Stimulated activated CD4-positive, alpha-beta T cell treated with anti-CD3 and anti-CD28 coated beads, Interleukin-2, amount 100 ng/mL, for 4 hours (primary cell): ENCODE data around the gene COL23A1.

Experiments used
- DNase-seq: peaks from one replicate; pipeline ENCODE4 v3.0.0-alpha.2; 2020; ENCODE audit warnings: low read depth

Gene COL23A1

GRCh38 chr5:178283520-178283919 is 306.7 kb downstream of the COL23A1 start:
- DNase-seq = no peak

DNA sequence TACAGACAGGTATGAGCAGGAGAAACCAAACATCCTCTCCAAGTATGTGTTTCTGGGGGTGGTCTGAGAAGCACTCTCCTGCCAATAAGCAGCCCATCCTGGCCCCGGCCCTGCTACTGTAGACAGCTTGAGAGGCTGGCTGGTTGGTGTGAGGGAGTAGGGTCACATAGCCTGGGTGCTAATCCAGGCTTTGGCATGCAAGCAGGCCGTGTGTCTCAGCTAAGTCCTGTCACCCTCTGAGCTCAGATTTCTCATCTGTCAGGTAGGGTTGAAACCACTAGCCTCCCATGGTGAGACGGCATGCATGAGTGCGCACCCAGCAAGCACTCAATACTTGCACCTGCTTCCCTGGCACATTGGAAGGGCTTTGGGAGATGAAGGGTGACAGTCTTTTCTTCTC is 307.8 kb downstream of the COL23A1 start:
- no peak for DNase-seq

GRCh38 chr5:178281331-178281730 is 308.9 kb downstream of the COL23A1 start:
- DNase-seq = no peak

DNA sequence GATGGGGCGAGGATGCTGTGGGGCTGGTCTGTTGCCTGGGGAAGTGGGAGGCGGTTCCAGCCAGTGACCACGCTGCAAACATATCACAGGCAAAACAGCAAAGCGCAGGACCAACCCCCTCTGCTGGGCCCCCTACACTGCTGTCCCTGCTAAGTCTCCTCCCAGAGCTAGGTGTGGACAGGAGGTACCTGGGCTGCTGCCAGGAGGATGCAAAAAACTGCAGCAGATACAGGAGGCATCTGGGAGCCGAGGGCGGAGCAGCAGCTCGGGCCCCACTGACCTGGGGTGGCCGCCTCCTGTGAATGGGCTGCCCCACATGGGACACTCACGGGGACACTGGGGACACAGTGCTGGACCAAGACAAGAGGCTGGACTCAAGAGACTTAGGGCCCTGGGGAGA is 309.6 kb downstream of the COL23A1 start:
- DNase-seq = no peak

- DNase-seq = peak; percentile 32
These were observed 310.3 kb downstream of the COL23A1 start for GRCh38 chr5:178279723-178280438.

DNA sequence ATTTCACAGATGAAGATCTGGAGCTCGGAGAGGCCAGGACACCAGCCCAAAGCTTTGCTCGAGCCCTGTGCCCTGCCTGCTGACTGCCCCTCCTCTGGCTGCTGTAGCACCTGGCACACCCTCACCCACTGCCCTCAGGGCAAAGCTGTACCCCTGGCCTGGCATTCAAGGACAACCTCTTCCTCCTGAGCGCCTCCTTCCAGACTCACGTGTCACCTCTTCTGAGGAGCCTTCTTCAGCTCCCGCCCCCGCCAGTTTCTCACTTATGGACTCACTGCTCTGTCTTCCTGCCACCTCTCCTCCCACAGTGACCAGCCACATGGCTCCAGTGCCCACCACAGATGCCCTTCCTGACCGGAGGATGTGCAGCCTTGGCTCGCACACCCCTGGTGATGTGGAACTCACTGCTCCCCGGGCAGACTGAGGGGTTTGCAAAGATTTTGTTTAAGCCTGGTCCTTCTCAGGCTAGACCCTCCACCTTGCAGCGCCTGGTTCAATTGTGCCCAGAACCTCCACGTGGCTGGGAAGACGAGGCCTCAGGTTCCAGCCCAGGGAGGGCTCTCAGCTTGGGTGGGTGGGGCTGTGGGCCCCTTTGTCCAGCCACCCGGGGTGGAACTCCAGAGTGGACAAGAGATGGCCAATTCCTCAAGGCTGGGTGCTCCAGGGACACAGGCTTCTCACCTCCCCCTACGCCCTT is 311.0 kb downstream of the COL23A1 start:
- no peak for DNase-seq

DNA sequence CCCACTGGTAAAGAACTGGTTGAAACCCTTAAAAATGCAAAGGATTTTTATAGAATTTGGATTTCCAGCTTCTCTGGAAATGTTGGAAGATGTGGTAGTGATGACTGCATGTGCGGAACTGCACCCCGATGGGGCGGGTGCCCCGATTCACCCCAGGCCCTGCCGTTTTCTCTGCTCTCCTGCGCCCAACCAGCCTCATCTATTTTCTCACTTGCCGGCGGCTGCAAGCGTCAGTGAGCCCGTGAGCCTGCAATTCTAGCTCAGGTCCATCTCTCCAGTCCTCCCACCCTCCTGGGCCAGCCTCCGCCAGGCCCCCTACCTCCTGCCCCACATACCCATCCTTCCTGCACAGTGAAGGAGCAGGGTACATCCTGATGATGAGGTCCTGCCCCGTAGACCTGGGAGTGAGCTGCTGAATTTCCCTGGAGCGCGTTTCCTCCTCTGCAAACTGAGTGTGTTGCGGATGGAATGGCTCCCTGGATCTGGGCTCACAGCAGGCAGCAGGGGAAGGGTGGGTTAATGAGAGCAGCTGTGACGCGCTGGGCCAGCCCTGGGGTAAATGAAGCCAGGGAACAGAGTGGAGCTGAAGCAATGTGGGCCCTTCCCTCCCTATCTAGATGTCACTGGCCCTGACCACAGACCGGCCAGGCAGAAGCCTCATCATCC is 311.7 kb downstream of the COL23A1 start:
- no peak for DNase-seq

GRCh38 chr5:178277866-178278265 is 312.3 kb downstream of the COL23A1 start:
- DNase-seq = no peak

- no peak for DNase-seq
These were observed 312.8 kb downstream of the COL23A1 start for GRCh38 chr5:178277346-178277745.

- no peak for DNase-seq
These were observed 315.2 kb downstream of the COL23A1 start for GRCh38 chr5:178274781-178275537.

DNA sequence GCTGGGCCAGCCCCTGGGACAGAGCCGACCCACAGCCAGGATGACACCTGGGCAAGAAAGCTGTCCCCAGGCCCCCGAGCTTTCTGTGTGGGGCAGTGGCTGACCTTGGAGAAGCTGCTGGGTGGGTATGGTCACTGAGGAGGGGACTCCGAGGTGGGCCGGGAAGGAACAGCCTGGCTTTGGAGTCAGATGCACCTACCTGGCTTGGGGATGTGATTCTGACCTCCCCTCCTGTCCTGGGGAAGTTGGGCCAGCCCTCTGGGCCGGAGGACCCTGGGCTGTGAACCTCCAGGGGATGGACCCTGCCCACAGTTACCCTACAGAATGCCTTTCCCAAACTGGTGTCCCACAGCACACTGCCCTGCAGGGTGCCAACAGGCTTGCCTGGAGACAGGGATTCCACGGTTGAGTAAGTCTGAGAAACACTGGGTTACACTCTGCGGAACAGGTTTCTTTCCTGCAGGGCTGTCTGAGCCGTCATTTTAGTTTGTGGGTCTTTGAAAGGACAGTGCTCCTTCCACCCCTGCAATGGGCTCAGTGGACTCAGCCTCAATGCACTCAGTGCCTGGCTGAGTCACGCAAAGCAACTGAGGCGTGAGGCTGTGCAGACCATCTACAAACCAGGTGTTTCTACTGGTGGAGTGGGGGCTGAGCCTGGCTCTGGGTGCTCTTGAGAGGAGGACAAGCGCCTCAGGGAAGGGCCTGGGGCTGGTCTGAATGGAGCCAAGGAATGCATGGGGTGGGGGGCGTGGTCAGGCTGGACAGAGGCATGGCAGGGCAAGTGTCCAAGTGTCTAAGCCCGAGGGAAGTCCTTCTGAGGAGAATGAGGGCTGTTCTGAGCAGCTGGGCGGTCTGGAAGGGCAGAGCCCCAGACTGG is 316.3 kb downstream of the COL23A1 start:
- no peak for DNase-seq

DNA sequence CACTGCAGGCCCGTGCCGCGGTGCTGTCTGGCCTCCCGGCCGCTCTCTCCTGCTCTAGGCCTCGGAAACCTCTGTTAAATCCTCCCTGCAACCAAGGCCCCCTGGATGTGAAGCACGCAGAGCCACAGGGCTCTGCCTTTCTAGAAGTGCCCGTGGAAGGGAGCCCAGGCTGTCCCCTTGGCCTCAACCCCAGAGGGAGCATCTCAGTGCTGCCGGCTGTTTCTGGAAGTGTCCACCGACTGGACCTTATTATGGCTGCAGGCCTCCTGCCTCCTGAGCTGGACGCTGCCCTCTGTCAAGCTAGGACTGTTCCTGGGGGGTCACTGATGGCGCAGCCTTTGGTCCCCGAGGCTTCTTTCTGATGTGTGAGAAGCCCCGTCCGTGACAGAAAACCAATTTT is 317.2 kb downstream of the COL23A1 start:
- no peak for DNase-seq

- DNase-seq = no peak
These were observed 317.6 kb downstream of the COL23A1 start for GRCh38 chr5:178272591-178272990.

GRCh38 chr5:178271726-178272479 is 318.3 kb downstream of the COL23A1 start:
- no peak for DNase-seq

- DNase-seq = no peak
These were observed 319.0 kb downstream of the COL23A1 start for GRCh38 chr5:178271231-178271630.

DNA sequence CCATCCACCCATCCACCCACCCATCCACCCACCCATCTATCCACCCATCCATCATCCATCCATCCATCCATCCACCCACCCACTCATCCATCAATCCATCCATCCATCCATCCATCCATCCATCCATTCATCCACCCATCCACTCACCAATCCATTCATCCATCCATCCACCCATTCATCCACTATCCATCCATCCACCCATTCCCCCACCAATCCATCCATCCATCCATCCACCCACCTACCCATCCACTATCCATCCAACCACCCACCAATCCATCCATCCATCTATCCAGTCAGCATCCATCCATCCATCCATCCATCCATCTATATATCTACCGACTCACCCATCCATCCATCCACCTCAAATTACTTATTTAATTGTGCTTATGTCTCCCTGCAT is 320.7 kb downstream of the COL23A1 start:
- no peak for DNase-seq

- no peak for DNase-seq
These were observed 322.3 kb downstream of the COL23A1 start for GRCh38 chr5:178267876-178268275.

GRCh38 chr5:178267245-178267644 is 322.9 kb downstream of the COL23A1 start:
- no peak for DNase-seq

GRCh38 chr5:178266581-178266980 is 323.6 kb downstream of the COL23A1 start:
- no peak for DNase-seq

DNA sequence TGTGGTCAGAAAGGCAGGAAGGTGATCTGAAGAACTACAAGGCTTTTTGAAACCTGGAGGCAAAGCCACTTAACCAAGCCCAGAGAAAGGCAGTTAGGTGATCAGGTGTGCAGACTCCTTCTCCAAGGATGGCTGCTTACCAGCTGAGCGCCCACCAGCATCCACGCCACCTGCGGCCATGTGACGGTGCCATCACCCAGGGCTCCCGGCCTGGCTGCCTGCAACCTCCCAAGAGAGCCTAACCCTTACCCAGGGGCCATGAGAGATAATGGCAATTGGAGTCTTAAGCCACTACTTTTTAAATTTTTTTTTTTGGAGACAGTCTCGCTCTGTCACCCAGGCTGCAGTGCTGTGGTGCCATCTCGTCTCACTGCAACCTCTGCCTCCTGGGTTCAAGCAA is 324.4 kb downstream of the COL23A1 start:
- no peak for DNase-seq

- no peak for DNase-seq
These were observed 326.1 kb downstream of the COL23A1 start for GRCh38 chr5:178264044-178264443.
